Suprapubic skin (tissue), 4 donors: Measurements from ENCODE around the gene RNF220. TPM values are rescaled to one million over a fixed set of nuclear protein-coding genes. Genes with fewer than 3 reads are reported as not detected.
A peak's percentile ranks its signal among the peaks of the same experiment; 100 is the strongest.

Source experiments
- DNase-seq, 2 donors: peaks; one replicate each; pipeline ENCODE4 v3.0.0-alpha.2; 2019; ENCODE audit warnings: low spot score in 2 of 2
- H3K27ac ChIP-seq: fragments of 200-600 bp; sonication (generic); one replicate; pipeline ENCODE4 v1.5.1; 2019
- H3K27me3 ChIP-seq: fragments of 200-600 bp; sonication (generic); one replicate; pipeline ENCODE4 v1.5.1; 2019
- H3K36me3 ChIP-seq: fragments of 200-600 bp; sonication (generic); one replicate; pipeline ENCODE4 v1.5.1; 2019
- H3K4me1 ChIP-seq: fragments of 200-600 bp; sonication (generic); one replicate; pipeline ENCODE4 v1.5.1; 2019
- H3K4me3 ChIP-seq: fragments of 200-600 bp; sonication (generic); one replicate; pipeline ENCODE4 v1.5.1; 2019; ENCODE audit warnings: mild to moderate bottlenecking
- H3K9me3 ChIP-seq: fragments of 200-600 bp; sonication (generic); one replicate; pipeline ENCODE4 v1.5.1; 2019
- CTCF ChIP-seq, 2 donors: fragments of 200-600 bp in 1 of 2; fragments of 450-650 bp in 1 of 2; sonication (generic) in 1 of 2; IDR thresholded peaks; one replicate each; pipeline ENCODE4 v1.5.1; 2016 to 2019; ENCODE audit warnings: antibody characterized with exemption in 2 of 2, mild to moderate bottlenecking in 1 of 2, moderate library complexity in 1 of 2
- EP300 ChIP-seq: sonication (generic); formaldehyde crosslinking; IDR thresholded peaks from one replicate; pipeline ENCODE4 v1.6.1; 2017; ENCODE audit warnings: antibody characterized with exemption
- POLR2A ChIP-seq, 2 donors: fragments of 450-650 bp; IDR thresholded peaks; one replicate each; pipeline ENCODE4 v1.6.1; 2017; ENCODE audit warnings: antibody characterized with exemption in 2 of 2, mild to moderate bottlenecking in 2 of 2, moderate library complexity in 2 of 2
- POLR2AphosphoS5 ChIP-seq, 3 donors: sonication (generic); formaldehyde crosslinking; IDR thresholded peaks; one replicate each; pipeline ENCODE4 v1.6.1; 2017; ENCODE audit warnings: antibody characterized with exemption in 3 of 3
- WGBS: methylation state at CpG from one replicate; pipeline ENCODE4 v1.1.5; 2018; 5-methylcytosine and 5-hydroxymethylcytosine counted together
- total RNA-seq, 4 donors: library from RNA; depleted of rRNA; stranded (reverse); fragments of >200 nt; gene quantifications; one replicate each; pipeline ENCODE4 v1.1.0, GENCODE V29; 2016

RNF220 gene
- total RNA-seq, 4 donors from 2014 or later: 79.4 to 124 (median 99.5) TPM

GRCh38 chr1:44676484-44677200 is 271.6 kb downstream of the RNF220 start:
- WGBS: 76% methylated on average over 5 of the region's 5 CpGs
- H3K4me1 ChIP-seq: peaks cover 47% of the 10 kb centered on the region
- TF ChIP-seq CTCF (IDR thresholded peaks at IDR 0.05): no peak
- no peak for TF ChIP-seq EP300
- no peak for TF ChIP-seq POLR2AphosphoS5 (IDR thresholded peaks at IDR 0.05)
- TF ChIP-seq POLR2A (IDR thresholded peaks at IDR 0.05): no peak
- H3K27me3 ChIP-seq: no peaks in the 10 kb centered on the region
- no peaks in the 10 kb centered on the region for H3K36me3 ChIP-seq
- H3K4me3 ChIP-seq: no peak overlapping the region
- no peak for DNase-seq
- no peaks in the 10 kb centered on the region for H3K9me3 ChIP-seq
- peak overlapping the region; percentile 56 for H3K27ac ChIP-seq

GRCh38 chr1:44677201-44677766 is 272.2 kb downstream of the RNF220 start:
- DNase-seq: no peak
- TF ChIP-seq POLR2AphosphoS5 (IDR thresholded peaks at IDR 0.05) (no peak), EP300 (no peak), POLR2A (IDR thresholded peaks at IDR 0.05) (no peak), CTCF (IDR thresholded peaks at IDR 0.05) (peak in 1 of 2 donors; percentile 16)
- Histone ChIP-seq H3K36me3 (no peaks in the 10 kb centered on the region), H3K4me1 (peaks cover 44% of the 10 kb centered on the region), H3K4me3 (no peak overlapping the region), H3K9me3 (no peaks in the 10 kb centered on the region), H3K27me3 (no peaks in the 10 kb centered on the region), H3K27ac (peak overlapping the region; percentile 14)
- WGBS: 67% methylated on average over 6 of the region's 6 CpGs

GRCh38 chr1:44678120-44678519 is 273.1 kb downstream of the RNF220 start:
- H3K27ac ChIP-seq: no peak overlapping the region
- DNase-seq: no peak
- 87% methylated on average over 2 of the region's 2 CpGs for WGBS
- no peak for TF ChIP-seq POLR2AphosphoS5 (IDR thresholded peaks at IDR 0.05)
- TF ChIP-seq CTCF (IDR thresholded peaks at IDR 0.05): no peak
- TF ChIP-seq POLR2A (IDR thresholded peaks at IDR 0.05): no peak
- no peak for TF ChIP-seq EP300
- H3K4me1 ChIP-seq: peaks cover 36% of the 10 kb centered on the region
- no peaks in the 10 kb centered on the region for H3K9me3 ChIP-seq
- H3K27me3 ChIP-seq: no peaks in the 10 kb centered on the region
- H3K36me3 ChIP-seq: no peaks in the 10 kb centered on the region
- no peak overlapping the region for H3K4me3 ChIP-seq

- Histone ChIP-seq H3K4me3 (no peak overlapping the region), H3K36me3 (no peaks in the 10 kb centered on the region), H3K4me1 (peaks cover 30% of the 10 kb centered on the region), H3K27ac (no peak overlapping the region), H3K9me3 (no peaks in the 10 kb centered on the region), H3K27me3 (no peaks in the 10 kb centered on the region)
- DNase-seq: no peak
- TF ChIP-seq POLR2AphosphoS5 (IDR thresholded peaks at IDR 0.05) (no peak), EP300 (no peak), POLR2A (IDR thresholded peaks at IDR 0.05) (no peak), CTCF (IDR thresholded peaks at IDR 0.05) (no peak)
- WGBS: 70% methylated on average over 4 of the region's 4 CpGs
These were observed 273.6 kb downstream of the RNF220 start for GRCh38 chr1:44678626-44679025.

GRCh38 chr1:44679468-44679867 is 274.4 kb downstream of the RNF220 start:
- TF ChIP-seq EP300 (no peak), POLR2A (IDR thresholded peaks at IDR 0.05) (no peak), POLR2AphosphoS5 (IDR thresholded peaks at IDR 0.05) (no peak), CTCF (IDR thresholded peaks at IDR 0.05) (no peak)
- DNase-seq: no peak
- H3K27ac ChIP-seq: no peak overlapping the region
- H3K9me3 ChIP-seq: no peaks in the 10 kb centered on the region
- no peaks in the 10 kb centered on the region for H3K36me3 ChIP-seq
- H3K4me1 ChIP-seq: peaks cover 29% of the 10 kb centered on the region
- WGBS: 92% methylated on average over 5 of the region's 5 CpGs
- H3K4me3 ChIP-seq: no peak overlapping the region
- H3K27me3 ChIP-seq: no peaks in the 10 kb centered on the region
